HG03139 (cell line): ENCODE results near the gene ATP4B.
"Not testable (repeated sequence)": the region's sequence is repeated elsewhere in the genome, so short reads cannot be mapped to it uniquely, and the experiment has no call there.

Source experiments
- ATAC-seq: cut with Tn5 transposase; IDR thresholded peaks from one replicate; pipeline ENCODE4 v1.9.1; 2021; ENCODE audit not compliant: unreplicated experiment

Gene ATP4B

GRCh38 chr13:113625965-113626721, 31.9 kb downstream of the ATP4B start:
- no peak for ATAC-seq

- ATAC-seq = not testable (repeated sequence)
These were observed 33.2 kb downstream of the ATP4B start for GRCh38 chr13:113624640-113625304.

GRCh38 chr13:113624235-113624587, 33.8 kb downstream of the ATP4B start:
- no peak for ATAC-seq

- no peak for ATAC-seq
These were observed 34.3 kb downstream of the ATP4B start for GRCh38 chr13:113623491-113624234.

GRCh38 chr13:113622791-113623490, 35.1 kb downstream of the ATP4B start:
- no peak for ATAC-seq

- not testable (repeated sequence) for ATAC-seq
These were observed 35.9 kb downstream of the ATP4B start for GRCh38 chr13:113621986-113622550.

DNA sequence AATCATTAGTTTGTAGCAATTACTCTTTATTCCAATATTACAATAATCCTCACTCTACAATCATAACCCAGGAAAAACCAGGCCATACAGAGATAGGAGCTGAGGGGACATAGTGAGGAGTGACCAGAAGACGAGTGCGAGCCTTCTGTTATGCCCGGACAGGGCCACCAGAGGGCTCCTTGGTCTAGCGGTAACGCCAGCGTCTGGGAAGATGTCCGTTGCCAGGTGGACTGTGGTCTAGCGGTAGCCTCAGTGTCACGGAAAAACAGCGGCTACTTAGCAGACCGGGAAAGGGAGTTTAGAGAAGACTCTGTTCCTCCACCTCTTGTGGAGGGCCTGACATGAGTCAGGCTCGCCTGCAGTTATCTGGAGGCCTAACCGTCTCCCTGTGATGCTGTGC, 36.5 kb downstream of the ATP4B start:
- not testable (repeated sequence) for ATAC-seq

DNA sequence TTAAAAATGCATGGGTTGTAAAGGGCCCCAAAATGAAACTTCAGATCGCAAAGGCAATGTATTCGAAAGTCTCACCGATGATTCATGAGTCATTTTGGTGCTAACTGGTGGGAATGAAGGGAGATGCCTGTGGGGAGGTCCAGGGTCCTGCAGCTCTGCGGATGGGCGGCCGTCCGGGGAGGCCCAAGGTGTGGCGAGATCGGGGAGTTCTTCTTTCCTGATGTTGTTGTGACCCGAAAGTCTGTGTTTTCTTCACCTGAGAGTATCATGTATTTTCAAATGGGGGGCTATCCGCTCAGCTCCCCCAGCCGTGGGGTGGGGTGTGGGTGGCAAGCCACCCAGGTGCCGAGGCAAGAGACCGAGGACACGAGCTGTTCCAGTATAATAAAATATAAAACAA, 37.0 kb downstream of the ATP4B start:
- ATAC-seq = no peak

- ATAC-seq = no peak
These were observed 37.8 kb downstream of the ATP4B start for GRCh38 chr13:113620036-113620796.

DNA sequence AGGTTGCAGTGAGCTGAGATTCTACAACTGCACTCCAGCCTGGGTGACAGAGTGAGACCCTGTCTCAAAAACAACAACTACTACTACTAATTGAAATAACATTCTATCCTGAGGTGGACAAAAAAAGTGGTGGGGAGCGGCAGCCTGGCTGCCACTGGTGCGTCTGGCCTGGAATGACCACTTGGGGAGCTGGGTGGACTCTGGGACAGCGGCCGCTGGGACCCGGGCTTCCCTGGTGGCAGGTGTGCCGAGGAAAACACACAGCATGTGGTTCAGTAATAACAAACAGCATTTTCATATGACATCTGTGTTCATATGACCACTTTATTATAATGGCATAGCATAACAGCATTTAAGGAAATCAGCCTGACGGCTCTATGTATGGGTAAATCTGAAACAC, 39.5 kb downstream of the ATP4B start:
- no peak for ATAC-seq

- ATAC-seq = no peak
These were observed 40.0 kb downstream of the ATP4B start for GRCh38 chr13:113617961-113618360.

GRCh38 chr13:113616991-113617749, 40.8 kb downstream of the ATP4B start:
- ATAC-seq = no peak

- no peak for ATAC-seq
These were observed 41.6 kb downstream of the ATP4B start for GRCh38 chr13:113616281-113616906.

GRCh38 chr13:113613789-113614379, 44.1 kb downstream of the ATP4B start:
- ATAC-seq = no peak

- no peak for ATAC-seq
These were observed 45.4 kb downstream of the ATP4B start for GRCh38 chr13:113612607-113613006.

GRCh38 chr13:113611996-113612395, 46.0 kb downstream of the ATP4B start:
- ATAC-seq = no peak

GRCh38 chr13:113610266-113610665, 47.7 kb downstream of the ATP4B start:
- no peak for ATAC-seq

GRCh38 chr13:113609616-113610015, 48.4 kb downstream of the ATP4B start:
- no peak for ATAC-seq
